Measurements from ENCODE around the gene ZYX. TPM values are rescaled to one million over a fixed set of nuclear protein-coding genes. Genes with fewer than 3 reads are reported as not detected.

ZYX gene
- polyA plus RNA-seq, 1 donor: 63.9 TPM

DNA sequence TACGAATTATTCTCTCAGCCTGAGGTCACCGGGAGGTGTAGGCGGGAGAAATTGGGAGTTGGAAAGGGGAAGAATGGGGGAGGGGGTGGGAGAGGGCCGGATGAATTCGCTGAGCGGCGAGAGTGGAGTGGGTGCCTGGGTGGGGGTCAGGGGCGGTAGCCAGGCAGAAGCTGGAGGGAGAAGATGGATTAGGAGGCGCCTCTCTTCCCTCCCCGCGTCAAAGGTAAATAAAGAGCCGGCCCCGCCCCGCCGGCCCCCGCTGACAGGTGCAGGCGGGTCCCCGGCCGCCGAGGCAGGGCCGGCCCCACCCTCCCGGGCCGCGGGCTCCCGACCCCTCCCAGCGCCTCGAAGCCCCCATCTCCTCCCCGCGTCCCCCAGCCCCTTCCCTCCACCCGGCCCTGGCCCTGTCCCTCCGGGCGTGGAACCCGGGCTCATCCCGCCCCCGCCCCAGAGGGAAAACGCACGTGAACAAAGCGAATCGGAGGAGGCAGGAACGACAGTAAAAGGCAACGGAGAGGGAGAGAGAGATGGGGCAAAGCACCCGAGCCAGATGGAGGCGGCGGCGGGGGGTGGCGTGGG is 19.5 kb upstream of the ZYX start:
- DNase-seq: no peak

DNA sequence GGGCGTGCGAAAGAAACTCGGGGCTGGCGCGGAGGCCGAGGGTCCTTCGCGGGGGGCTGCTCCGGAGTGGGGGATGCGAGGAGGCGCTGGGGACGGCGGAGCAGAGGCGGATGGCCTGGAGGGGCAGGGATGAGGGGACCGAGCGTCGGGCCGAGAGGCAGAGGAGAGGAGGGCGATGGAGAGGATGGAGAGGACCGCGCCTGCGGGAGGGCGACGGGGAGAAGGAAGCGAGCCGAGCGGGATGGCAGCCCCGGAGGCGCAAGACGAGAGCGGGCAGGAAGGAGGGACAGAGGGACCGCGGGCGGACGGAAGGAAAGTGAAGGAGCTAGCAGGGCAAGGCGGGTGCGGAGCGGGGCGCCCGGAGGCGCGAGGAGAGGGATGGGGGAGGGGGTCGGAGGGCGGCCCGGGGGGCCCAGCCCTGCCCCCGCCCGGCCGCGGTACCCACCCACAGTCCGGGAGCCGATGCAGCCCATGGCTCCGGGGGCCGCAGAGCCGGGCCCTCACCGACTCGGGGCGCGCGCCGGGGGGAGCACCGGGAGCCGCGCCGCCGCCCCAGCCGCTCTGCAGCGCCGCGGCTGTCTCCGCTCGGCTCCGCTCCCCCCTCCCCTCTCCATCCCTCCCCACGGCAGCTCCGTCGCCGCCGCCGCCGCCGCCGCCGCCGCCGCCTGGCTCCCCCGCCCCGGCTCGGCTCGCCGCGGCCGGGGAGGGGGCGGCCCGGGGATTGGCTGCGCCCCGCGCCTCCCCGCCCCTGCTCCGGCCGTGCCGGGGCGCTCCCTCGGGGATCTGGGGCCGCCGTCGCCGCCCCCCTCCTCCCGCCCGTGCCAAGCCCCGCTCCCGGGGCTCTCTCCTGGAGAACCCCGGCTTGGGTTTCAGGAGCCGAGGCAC is 18.8 kb upstream of the ZYX start, which contains the start of gene FAM131B:
FAM131B (minus strand) TSS at position 583 of the 885 bp plus-strand sequence; CDS start at position 473, 110 bp downstream.
- no peak for DNase-seq

DNA sequence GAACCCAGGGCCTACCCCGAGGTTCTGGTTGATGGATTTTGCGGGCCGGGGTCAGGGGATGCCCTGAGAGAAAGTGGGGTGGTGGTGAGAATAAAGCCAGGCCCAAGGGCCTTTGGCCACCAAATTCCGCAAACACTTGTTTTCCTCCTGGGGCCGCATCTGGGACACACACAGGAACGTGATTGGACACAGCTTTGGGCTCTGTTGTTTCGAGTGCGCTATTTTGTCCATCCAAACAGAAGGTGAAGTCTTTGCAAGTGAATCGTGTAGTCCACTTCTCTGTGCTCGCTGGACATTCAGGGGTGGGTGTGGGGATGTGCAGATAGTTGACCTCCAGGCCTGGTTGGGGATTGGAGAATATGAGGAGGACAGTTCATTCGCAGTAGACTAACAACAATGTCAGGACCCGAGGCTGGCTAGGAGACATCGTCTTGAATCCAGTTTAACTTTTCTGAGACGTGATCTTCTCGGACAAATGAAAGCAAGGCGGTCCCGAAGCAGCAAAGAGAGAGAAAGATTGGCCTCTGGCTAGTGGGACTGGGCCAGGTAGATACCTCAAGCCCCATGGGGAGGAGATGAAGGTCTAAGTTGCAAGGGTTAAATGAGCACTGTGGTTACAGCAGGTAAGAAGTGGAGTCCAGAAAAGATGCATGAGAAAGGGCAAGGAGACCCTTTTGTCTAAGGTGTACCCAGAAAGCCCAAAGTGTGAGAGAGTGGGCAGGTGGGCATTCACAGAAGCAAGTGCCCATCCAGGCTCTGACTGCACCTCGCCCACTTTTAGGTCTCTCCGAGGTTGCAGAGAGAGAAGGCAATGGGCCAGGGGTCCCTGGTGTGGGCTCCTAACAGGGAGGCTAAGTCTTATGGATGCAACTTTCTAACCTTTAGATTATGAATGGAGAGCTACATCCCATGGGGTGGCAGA is 17.9 kb upstream of the ZYX start:
- DNase-seq: no peak

DNA sequence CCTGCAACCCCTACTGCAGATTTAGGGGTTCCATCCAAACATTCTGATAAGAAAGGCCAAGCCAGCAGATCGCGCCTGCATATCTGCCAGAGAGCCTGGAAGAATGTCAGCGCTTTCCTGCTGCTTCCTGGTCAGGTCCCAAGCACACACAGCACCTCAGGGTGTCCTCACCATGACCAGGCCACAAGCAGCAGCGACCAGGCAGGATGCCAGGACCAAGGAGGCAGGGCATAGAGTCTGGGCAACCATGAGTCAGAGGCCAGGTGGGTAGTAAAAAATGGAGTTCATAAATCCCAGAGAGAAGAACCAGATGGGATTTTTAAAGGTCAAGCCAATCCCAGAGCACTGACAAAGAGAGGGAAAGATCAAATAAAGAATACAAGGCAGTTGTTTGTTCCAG is 13.2 kb upstream of the ZYX start:
- DNase-seq: no peak

DNA sequence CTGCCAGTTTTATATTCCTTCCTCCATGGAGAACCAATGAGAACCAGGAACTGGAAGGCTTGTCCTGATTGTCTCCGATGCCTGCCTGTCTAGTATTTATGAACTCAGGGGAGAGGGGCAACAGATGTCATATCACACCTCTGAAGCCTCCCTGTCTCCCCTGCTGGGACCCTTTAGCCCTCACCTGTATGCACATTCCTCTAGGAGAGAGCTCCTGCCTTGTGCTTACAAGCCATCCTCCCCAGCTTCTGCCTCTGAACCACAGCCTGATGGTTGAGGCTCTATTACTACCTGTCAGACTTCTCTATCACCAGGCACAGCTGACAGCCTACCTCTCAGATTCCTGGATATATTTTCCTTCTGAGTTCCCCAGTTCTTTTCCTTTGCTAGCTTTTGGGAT is 12.8 kb upstream of the ZYX start:
- no peak for DNase-seq

DNA sequence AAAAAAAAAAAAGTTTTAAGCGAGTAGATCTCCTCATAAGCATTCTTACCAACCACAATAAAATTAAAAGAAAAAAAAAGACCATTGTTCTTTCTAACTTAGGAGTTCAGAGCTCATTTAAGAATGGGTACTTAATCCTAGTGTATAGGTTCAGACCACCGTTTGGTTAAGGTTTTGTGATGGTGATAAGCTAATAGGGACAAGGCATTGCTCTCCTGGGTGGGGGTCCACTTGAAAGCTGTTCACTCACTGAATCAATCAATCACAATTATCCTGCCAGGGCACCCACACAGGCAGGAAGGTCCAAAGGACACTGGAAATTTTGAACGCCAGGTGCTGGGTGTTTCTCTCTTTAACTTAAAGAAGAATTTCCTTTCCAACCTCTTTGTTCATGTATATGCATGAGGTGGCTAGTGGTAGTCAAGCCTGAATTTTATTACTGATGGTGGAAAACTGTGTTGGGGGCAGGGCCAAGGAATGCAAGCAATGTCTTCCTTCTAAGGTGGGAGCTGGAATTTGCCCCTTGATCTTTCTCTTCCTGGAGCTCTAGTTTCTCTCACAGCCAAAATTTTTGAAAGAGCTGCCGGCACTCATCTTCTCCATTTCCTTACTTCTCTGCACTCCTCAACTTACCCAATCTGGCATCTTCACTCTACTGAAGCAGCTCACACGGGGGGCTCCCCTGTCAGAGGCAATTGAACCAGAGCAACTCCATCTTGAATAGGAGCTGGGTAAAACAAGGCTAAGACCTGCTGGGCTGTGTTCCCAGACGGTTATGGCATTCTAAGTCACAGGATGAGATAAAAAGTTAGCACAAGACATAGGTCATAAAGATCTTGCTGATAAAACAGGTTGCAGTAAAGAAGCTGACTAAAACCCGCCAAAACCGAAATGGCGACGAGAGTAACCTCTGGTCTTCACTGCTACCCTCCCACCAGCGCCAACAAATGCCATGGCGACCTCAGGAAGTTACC is 11.2 kb upstream of the ZYX start:
- DNase-seq: no peak

DNA sequence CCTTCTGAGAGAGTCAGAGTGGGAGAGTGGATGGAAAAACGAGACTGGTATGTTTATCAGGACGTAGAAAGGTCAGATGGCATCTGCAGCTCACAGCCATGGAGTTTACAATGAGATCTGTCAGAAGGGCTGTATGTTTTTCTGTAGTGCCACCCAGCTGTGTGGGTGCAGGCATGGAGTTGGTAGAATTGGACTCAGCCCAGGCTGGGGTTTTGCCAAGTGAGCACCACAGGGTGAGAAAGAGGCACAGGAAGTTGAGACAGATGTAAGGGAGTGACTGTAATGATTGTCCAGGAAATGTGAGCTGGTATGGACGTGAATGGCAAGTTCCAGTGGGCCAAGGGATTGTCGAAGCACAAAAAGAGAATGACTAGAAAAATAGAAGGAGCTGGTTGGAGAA is 9.1 kb upstream of the ZYX start:
- DNase-seq: no peak

DNA sequence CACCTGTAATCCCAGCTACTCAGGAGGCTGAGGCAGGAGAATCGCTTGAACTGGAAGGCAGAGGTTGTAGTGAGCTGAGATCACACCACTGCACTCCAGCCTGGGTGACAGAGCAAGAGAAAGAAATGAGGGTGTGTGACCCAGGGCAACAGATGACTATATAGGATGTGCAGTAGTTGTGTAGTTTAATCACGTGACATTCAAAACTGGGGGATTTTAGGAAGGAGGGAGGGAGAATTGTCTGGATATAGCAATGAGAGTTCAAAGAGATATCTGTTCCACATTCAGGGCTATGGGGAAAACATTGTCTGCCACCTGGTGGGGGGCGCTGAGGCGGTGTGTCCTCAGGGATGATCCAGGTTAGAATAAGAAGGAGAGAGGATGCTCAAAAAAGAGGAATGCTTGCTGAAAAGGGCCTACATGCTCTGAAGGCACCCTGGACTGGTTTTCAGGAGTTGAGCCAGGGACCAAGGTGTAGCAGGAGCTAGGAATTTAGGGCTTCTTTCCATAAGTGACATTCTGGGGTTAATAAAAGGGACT is 7.8 kb upstream of the ZYX start:
- DNase-seq: no peak

DNA sequence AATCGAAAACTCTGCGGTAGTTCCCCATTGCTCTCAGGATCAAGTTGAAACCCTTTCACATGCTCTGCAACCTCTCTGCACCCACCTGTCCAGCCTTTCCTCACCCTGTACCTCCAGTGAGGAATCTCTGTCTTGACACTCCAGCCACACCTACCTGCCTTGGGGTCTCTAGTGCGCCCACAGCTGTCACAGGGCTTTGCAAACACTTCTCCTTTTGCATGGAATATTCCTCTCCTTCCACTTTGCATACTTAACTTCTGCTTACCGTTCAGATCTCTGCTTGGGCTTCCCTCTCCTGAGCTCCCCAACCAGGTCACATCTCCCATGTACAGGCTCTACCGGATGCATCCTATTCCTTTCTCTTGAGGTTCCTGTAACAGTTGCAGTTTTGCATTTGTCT is 6.6 kb upstream of the ZYX start:
- DNase-seq: no peak

DNA sequence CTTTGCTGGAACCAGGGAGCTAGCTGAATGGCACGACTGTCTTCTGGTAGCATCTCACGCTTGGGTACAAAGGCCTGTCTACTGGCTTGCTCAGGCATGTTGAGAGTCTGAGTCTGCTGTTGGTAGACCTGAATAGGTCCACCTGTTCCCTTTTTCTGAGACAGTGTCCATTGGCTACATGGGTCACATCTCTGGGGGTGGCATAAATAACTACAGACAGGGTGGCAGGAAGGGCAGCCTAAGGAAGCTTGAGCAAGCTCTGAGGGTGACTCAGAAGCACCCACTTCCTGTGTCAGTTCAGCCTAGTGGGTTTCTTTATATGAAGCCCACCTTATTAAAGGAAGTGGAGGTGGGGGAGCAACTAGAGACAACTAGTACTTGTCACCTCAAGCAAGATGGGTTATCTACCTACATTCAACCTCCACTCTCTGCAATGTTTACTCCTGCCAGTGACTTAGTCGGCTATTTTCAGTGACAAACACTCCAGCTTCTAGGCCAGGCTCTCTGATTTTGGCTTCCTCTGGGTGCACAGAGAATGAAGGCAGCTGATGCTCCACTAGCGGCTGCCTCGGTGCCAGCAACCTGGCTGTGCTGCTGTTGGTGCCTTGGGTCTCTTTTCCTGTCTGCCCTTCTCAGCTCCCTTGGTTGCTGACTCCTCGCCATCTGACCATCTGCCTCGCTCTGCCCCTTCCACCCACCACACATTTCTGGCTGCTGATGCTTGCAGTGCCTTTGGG is 5.7 kb upstream of the ZYX start:
- DNase-seq: no peak

DNA sequence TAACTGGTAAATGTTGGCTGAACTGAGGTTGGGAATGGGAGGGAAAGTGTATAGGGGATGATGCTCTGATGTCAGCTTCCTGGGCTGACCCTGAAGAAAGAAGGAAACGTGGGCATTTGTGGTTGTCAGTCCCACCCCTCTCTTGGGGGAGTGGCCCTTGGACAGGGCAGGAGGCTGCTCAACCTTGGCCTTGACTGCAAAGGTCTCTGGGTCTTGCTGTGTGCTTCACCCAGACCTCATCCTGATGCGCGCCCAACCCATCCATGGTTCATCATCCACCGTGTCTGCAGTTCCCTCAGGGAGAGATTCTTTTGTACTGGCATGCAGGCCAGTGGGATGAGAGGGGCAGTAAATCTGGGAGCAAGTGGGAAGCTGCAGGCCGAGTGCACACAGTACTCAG is 4.7 kb upstream of the ZYX start:
- DNase-seq: no peak

DNA sequence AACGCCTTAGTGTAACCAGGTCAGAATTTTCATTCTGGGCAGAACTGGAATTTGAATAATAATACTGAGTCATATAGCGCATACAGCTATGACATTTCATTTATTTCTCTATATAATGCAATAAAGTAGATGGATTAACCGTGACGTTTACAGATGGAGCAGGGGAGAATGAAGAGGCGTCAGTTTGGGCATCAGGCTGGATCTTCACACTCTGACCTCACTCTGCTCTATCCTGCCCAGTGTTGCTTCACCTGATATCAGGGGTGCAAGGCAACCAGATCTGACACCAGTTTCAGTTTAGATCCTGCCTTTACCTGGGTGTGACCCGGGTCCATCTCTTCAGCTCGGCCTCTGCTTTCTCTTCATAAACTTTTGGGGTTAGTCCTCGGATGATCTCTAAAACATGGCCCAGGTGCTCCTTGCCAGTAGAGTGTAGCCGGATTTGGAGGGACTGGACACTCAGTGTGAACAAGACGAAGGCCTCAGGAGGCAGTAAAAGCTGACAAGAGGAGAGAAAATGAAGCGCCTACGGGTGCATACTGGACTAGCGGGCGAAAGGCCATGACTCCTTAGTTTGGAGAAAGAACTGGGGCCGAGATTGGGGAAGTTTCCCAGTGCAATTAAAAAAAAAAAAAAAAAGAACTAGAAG is 1.4 kb upstream of the ZYX start:
- DNase-seq: no peak

DNA sequence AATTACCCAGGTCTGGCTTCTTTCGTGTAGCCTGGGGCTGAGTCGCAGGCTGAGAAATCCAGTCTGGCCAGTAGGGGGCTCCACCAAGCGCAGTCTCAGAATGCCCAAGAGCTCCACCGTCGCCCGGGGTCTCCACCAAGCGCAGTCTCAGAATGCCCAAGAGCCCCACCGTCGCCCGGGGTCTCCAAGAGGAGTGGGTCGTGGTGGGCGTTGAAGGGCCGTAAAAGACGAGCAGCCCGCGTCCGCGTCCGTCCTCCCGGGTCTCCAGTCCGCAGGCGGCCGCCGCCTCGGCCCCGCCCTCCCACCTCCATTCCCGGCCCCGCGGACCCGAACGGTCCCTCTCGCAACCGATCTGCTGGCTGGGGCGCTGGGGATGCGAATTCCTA is 892 bp upstream of the ZYX start:
- peak; percentile 93 for DNase-seq

DNA sequence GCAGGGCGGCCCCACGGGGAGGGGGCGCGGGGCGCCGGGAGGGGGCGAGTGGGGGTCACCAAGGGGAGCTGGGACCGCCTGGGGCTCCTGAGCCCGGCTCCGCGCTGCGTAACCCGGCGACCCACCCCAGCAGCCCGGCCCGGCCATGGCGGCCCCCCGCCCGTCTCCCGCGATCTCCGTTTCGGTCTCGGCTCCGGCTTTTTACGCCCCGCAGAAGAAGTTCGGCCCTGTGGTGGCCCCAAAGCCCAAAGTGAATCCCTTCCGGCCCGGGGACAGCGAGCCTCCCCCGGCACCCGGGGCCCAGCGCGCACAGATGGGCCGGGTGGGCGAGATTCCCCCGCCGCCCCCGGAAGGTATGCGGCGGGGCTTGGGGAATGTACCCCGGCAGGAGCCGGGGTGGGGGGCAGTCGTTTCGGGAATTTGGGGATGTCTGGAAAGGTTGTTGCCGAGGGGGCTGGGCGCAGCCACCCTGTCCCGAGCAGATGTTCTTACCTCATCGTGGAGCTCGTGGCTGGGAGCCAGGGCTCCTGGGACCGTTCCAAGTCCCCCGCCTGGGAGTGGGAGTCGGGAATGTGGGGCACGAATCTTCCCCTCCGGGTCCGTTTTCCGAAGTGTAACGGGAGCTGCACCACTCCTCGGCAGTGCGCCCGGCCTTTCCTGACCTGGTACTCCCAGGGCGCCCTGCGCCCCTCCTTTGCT is 431 bp downstream of the ZYX start:
- DNase-seq: peak; percentile 75

DNA sequence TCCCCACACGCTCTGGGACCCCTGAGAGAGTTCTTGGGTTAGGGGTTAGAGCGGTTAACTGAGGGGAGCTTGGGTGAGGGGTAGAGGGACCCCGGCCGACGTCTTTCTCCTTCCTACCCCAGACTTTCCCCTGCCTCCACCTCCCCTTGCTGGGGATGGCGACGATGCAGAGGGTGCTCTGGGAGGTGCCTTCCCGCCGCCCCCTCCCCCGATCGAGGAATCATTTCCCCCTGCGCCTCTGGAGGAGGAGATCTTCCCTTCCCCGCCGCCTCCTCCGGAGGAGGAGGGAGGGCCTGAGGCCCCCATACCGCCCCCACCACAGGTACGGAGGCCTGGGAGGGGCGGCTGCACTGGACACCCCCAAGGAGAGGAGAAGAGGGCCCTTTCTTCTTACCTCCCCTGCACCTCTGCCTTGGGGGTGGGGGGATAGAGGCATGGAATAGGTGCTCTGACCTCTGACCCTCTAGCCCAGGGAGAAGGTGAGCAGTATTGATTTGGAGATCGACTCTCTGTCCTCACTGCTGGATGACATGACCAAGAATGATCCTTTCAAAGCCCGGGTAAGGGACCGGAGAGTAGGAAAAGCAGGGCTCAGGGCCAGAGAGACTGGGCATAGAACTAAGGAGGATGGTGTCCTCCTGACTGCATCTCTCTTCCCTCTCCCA is 1.1 kb downstream of the ZYX start:
- DNase-seq: no peak

DNA sequence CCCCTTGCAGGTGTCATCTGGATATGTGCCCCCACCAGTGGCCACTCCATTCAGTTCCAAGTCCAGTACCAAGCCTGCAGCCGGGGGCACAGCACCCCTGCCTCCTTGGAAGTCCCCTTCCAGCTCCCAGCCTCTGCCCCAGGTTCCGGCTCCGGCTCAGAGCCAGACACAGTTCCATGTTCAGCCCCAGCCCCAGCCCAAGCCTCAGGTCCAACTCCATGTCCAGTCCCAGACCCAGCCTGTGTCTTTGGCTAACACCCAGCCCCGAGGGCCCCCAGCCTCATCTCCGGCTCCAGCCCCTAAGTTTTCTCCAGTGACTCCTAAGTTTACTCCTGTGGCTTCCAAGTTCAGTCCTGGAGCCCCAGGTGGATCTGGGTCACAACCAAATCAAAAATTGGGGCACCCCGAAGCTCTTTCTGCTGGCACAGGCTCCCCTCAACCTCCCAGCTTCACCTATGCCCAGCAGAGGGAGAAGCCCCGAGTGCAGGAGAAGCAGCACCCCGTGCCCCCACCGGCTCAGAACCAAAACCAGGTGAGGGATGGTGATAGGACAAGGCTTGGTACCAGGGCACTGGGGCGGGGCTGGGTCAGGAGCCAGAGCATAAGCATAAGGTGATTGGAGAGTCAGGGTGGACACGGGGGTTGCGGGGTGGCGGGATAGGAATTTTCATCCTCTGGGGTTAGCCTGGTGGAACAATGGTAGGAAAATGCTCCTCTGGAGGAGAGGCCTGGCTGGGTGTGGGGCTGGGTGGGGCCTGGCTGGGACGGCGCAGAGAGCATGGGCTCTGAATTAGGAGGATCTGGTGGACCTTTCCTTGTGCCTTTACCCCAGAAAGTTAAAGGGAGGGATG is 1.9 kb downstream of the ZYX start:
- DNase-seq: no peak

DNA sequence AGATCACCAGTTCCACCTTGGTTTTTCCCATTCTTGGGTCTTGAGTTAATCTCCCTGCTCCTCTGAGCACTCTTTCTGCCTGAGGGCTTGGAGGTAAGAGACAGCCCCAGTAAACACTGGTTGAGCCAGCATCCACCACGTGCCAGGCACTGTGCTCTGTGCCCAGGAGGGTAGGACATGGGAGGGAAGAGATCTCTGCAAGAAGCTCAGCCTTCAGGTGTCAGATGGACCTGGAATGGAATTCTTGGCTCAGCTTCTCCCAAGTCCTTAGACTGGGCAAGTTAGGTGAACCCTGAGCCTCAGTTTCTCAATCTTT is 2.5 kb downstream of the ZYX start:
- DNase-seq: no peak

DNA sequence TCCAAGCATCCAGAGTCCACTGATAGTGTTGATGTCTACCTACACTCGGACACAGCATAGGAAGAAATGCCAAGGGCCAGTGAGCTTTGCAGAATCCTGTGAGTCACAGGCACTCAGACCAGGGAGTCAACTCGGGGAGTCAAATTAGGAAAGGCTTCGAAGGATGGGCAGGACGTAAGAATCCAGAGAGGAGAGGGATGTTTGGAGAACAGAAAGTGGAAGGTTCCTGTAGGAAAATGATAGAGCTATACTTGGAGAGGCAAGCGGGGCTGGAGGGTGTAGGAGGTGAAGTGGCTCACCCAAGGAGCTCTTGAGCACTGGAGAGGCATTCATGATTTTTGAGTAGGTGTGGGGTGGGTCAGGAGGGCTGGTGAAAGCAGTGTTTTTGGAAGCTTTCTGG is 3.0 kb downstream of the ZYX start:
- no peak for DNase-seq
